GM12878 (cell line): ENCODE data around the gene TMX4. TPM values are rescaled to one million over a fixed set of nuclear protein-coding genes. Genes with fewer than 3 reads are reported as not detected.

ENCODE experiments used
- SMAD5 ChIP-seq: IDR thresholded peaks from 2 replicates; pipeline ENCODE4 v1.6.1; 2016; ENCODE audit warnings: antibody characterized with exemption, low read depth
- polyA plus RNA-seq, 11 experiments: library from polyadenylated mRNA; depleted of rRNA in 4 of 11; unstranded in 6 of 11; stranded (reverse) in 5 of 11; fragments of >200 nt; fragmentation: Nextera tagmentation in 4 of 11; fragmentation: Illumina TruSeq in 1 of 11; extraction: Ambion mirVana in 4 of 11; extraction: Trizol in 1 of 11; gene quantifications; 1 replicate in 1 of 11; 2 replicates in 10 of 11; pipeline versions ENCODE4 v1.2.1 to v1.2.3, GENCODE V29; 2011 to 2016; ENCODE audit warnings: inconsistent platforms in 2 of 11, missing spikeins in 2 of 11, low read depth in 1 of 11
- total RNA-seq, 4 experiments: library from RNA; depleted of rRNA in 3 of 4; stranded (reverse); fragments of >200 nt in 3 of 4; fragmentation: Illumina TruSeq in 1 of 4; extraction: Trizol in 1 of 4; gene quantifications; 2 replicates each; pipeline versions ENCODE4 v1.2.1 to v1.2.3, GENCODE V29; 2013 to 2021
- TF ChIP-seq, protein P1 (sequence below): fragments of 450-650 bp; formaldehyde crosslinking; IDR thresholded peaks from 2 replicates; pipeline ENCODE4 v1.5.0; 2022; ENCODE audit warnings: mild to moderate bottlenecking, missing genetic modification characterization
- TF ChIP-seq, protein P2 (sequence below): fragments of 450-650 bp; IDR thresholded peaks from 2 replicates; pipeline ENCODE4 v1.6.1; 2016; ENCODE audit warnings: mild to moderate bottlenecking
- TF ChIP-seq, protein P3 (sequence below): fragments of 450-650 bp; formaldehyde crosslinking; IDR thresholded peaks from 2 replicates; pipeline ENCODE4 v1.4.0; 2022; ENCODE audit warnings: mild to moderate bottlenecking, moderate library complexity

The TMX4 gene
- total and polyA plus RNA-seq, 10 of the 15 experiments (the other 5 are each of a cell fraction or from before 2014, with no cell fraction given): 3.9 to 19.9 (median 11.1) TPM

DNA sequence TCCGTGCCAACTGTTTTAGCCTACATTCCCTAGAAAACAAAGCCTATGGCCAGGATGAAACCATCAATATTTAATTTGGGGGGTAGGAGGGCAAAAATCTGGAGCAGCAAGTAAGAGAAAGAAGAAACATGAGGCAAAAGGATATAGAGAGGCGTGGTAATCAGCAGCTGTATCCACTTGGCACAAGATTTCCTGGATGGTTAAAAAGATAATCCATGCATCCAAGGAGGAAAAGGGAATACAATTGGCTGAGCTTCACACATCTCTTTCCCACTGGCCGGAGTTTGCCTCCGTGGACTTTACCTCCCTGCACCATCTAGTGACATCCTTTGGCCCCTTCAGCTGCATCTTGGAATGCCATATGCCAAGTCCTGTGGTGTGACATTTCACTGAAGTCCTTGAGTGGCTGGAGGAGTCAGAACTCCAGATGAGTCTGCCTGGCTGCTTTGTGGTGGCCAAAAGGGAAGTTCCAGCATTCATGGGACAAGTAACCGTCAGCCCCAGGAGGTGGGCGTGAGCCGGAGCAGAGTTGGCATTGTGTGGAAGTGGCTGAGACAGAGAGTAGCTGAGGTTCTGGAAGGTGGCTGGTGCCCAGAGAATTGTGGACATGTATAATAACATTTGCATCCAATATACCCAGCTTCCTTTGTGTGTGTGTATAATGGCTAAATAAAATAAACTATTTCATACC, 13.7 kb upstream of the TMX4 start (continued):
- TF ChIP-seq, protein P1, sequence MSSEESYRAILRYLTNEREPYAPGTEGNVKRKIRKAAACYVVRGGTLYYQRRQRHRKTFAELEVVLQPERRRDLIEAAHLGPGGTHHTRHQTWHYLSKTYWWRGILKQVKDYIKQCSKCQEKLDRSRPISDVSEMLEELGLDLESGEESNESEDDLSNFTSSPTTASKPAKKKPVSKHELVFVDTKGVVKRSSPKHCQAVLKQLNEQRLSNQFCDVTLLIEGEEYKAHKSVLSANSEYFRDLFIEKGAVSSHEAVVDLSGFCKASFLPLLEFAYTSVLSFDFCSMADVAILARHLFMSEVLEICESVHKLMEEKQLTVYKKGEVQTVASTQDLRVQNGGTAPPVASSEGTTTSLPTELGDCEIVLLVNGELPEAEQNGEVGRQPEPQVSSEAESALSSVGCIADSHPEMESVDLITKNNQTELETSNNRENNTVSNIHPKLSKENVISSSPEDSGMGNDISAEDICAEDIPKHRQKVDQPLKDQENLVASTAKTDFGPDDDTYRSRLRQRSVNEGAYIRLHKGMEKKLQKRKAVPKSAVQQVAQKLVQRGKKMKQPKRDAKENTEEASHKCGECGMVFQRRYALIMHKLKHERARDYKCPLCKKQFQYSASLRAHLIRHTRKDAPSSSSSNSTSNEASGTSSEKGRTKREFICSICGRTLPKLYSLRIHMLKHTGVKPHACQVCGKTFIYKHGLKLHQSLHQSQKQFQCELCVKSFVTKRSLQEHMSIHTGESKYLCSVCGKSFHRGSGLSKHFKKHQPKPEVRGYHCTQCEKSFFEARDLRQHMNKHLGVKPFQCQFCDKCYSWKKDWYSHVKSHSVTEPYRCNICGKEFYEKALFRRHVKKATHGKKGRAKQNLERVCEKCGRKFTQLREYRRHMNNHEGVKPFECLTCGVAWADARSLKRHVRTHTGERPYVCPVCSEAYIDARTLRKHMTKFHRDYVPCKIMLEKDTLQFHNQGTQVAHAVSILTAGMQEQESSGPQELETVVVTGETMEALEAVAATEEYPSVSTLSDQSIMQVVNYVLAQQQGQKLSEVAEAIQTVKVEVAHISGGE: no peak
- TF ChIP-seq, protein P2, sequence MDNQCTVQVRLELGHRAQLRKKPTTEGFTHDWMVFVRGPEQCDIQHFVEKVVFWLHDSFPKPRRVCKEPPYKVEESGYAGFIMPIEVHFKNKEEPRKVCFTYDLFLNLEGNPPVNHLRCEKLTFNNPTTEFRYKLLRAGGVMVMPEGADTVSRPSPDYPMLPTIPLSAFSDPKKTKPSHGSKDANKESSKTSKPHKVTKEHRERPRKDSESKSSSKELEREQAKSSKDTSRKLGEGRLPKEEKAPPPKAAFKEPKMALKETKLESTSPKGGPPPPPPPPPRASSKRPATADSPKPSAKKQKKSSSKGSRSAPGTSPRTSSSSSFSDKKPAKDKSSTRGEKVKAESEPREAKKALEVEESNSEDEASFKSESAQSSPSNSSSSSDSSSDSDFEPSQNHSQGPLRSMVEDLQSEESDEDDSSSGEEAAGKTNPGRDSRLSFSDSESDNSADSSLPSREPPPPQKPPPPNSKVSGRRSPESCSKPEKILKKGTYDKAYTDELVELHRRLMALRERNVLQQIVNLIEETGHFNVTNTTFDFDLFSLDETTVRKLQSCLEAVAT: no peak
- TF ChIP-seq, protein P3, sequence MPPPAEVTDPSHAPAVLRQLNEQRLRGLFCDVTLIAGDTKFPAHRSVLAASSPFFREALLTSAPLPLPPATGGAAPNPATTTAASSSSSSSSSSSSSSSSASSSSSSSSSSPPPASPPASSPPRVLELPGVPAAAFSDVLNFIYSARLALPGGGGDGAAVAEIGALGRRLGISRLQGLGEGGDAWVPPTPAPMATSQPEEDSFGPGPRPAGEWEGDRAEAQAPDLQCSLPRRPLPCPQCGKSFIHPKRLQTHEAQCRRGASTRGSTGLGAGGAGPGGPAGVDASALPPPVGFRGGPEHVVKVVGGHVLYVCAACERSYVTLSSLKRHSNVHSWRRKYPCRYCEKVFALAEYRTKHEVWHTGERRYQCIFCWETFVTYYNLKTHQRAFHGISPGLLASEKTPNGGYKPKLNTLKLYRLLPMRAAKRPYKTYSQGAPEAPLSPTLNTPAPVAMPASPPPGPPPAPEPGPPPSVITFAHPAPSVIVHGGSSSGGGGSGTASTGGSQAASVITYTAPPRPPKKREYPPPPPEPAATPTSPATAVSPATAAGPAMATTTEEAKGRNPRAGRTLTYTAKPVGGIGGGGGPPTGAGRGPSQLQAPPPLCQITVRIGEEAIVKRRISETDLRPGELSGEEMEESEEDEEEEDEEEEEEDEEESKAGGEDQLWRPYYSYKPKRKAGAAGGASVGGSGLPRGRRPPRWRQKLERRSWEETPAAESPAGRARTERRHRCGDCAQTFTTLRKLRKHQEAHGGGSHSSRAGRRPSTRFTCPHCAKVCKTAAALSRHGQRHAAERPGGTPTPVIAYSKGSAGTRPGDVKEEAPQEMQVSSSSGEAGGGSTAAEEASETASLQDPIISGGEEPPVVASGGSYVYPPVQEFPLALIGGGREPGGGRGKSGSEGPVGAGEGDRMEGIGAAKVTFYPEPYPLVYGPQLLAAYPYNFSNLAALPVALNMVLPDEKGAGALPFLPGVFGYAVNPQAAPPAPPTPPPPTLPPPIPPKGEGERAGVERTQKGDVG (CRISPR knock-in tag): no peak
- TF ChIP-seq SMAD5: no peak
